HepG2 (cell line): ENCODE measurements around the gene MEA1. TPM values are rescaled to one million over a fixed set of nuclear protein-coding genes. Genes with fewer than 3 reads are reported as not detected.
A peak's percentile ranks its signal among the peaks of the same experiment; 100 is the strongest.

ENCODE experiments used
- ARID2 ChIP-seq: sonication (generic); formaldehyde crosslinking; IDR thresholded peaks from 2 replicates; pipeline ENCODE4 v1.8.1; 2022; ENCODE audit warnings: mild to moderate bottlenecking, missing genetic modification reagents, borderline replicate concordance
- CBX5 ChIP-seq: sonication (generic); formaldehyde crosslinking; IDR thresholded peaks from 2 replicates; pipeline ENCODE4 v1.4.0; 2020; ENCODE audit warnings: missing genetic modification reagents, borderline replicate concordance
- FLYWCH1 ChIP-seq: sonication (generic); formaldehyde crosslinking; IDR thresholded peaks from 2 replicates; pipeline ENCODE4 v1.8.1; 2023; ENCODE audit warnings: mild to moderate bottlenecking, missing genetic modification reagents
- NFE2 ChIP-seq: sonication (generic); formaldehyde crosslinking; IDR thresholded peaks from 2 replicates; pipeline ENCODE4 v1.4.0; 2020; ENCODE audit warnings: missing genetic modification reagents
- NONO ChIP-seq, 2 experiments: fragments of 450-650 bp in 1 of 2; sonication (generic) in 1 of 2; formaldehyde crosslinking in 1 of 2; IDR thresholded peaks in 1 of 2; conservative IDR thresholded peaks in 1 of 2; 2 replicates each; pipeline versions ENCODE4 v1.6.1 to v1.8.0; 2017 to 2022; ENCODE audit warnings: mild to moderate bottlenecking in 1 of 2, missing genetic modification reagents in 1 of 2, moderate library complexity in 1 of 2
- SMAD1 ChIP-seq: sonication (generic); formaldehyde crosslinking; IDR thresholded peaks from 2 replicates; pipeline ENCODE4 v1.4.0; 2020; ENCODE audit warnings: missing genetic modification reagents, low read depth, mild to moderate bottlenecking, borderline replicate concordance
- SPEN ChIP-seq: sonication (generic); formaldehyde crosslinking; IDR thresholded peaks from 2 replicates; pipeline ENCODE4 v1.5.1; 2020; ENCODE audit warnings: low read depth, mild to moderate bottlenecking, missing genetic modification reagents
- TSC22D2 ChIP-seq: sonication (generic); formaldehyde crosslinking; IDR thresholded peaks from 2 replicates; pipeline ENCODE4 v1.5.1; 2020; ENCODE audit warnings: missing genetic modification reagents, mild to moderate bottlenecking, borderline replicate concordance
- WIZ ChIP-seq: sonication (generic); formaldehyde crosslinking; IDR thresholded peaks from 2 replicates; pipeline ENCODE4 v1.5.1; 2020; ENCODE audit warnings: mild to moderate bottlenecking, missing genetic modification reagents
- ZBTB8A ChIP-seq: sonication (generic); formaldehyde crosslinking; IDR thresholded peaks from 2 replicates; pipeline ENCODE4 v1.4.0; 2020; ENCODE audit warnings: mild to moderate bottlenecking, low read depth, missing genetic modification reagents, borderline replicate concordance
- ZNF33A ChIP-seq: sonication (generic); formaldehyde crosslinking; IDR thresholded peaks from 2 replicates; pipeline ENCODE4 v1.5.1; 2020; ENCODE audit warnings: missing genetic modification reagents, mild to moderate bottlenecking, moderate library complexity, borderline replicate concordance
- ZNF563 ChIP-seq: sonication (generic); formaldehyde crosslinking; IDR thresholded peaks from 2 replicates; pipeline ENCODE4 v1.8.0; 2022; ENCODE audit warnings: mild to moderate bottlenecking, moderate library complexity, missing genetic modification reagents
- polyA plus RNA-seq, 8 experiments: library from polyadenylated mRNA; depleted of rRNA in 3 of 8; stranded (reverse) in 7 of 8; unstranded in 1 of 8; fragments of >200 nt; fragmentation: Illumina TruSeq in 4 of 8; extraction: Trizol in 4 of 8; gene quantifications; 2 replicates each; pipeline versions ENCODE4 v1.2.1 to v1.2.3, GENCODE V29; 2011 to 2016; ENCODE audit warnings: low read depth in 4 of 8, missing spikeins in 1 of 8, mixed read lengths in 1 of 8; ENCODE audit not compliant: insufficient read depth in 1 of 8
- total RNA-seq, 5 experiments: library from RNA; depleted of rRNA; stranded (reverse); fragments of >200 nt; fragmentation: Illumina TruSeq; extraction: Trizol; gene quantifications; 2 replicates each; pipeline ENCODE4 v1.2.3, GENCODE V29; 2016; ENCODE audit warnings: low read depth in 1 of 5
- TF ChIP-seq, protein P1 (sequence below): sonication (generic); formaldehyde crosslinking; conservative IDR thresholded peaks from 2 replicates; pipeline ENCODE4 v1.8.1; 2023; ENCODE audit warnings: missing genetic modification reagents
- TF ChIP-seq, protein P2 (sequence below): sonication (generic); formaldehyde crosslinking; IDR thresholded peaks from 2 replicates; pipeline ENCODE4 v1.5.0; 2020; ENCODE audit warnings: mild to moderate bottlenecking, missing genetic modification reagents
- TF ChIP-seq, protein P3 (sequence below): IDR thresholded peaks from 2 replicates; pipeline ENCODE4 v1.6.1; 2016; ENCODE audit warnings: mild to moderate bottlenecking, missing biosample characterization, missing genetic modification reagents
- TF ChIP-seq, protein P4 (sequence below): sonication (generic); formaldehyde crosslinking; IDR thresholded peaks from 2 replicates; pipeline ENCODE4 v1.8.1; 2023; ENCODE audit warnings: mild to moderate bottlenecking, missing genetic modification reagents, borderline replicate concordance
- TF ChIP-seq, protein P5 (sequence below): sonication (generic); formaldehyde crosslinking; IDR thresholded peaks from 2 replicates; pipeline ENCODE4 v1.5.1; 2020; ENCODE audit warnings: mild to moderate bottlenecking, missing genetic modification reagents, borderline replicate concordance

Gene MEA1
- total and polyA plus RNA-seq, 2 of the 13 experiments (the other 11 are each of a cell fraction or from before 2014, with no cell fraction given) = 75.6 to 86.2 TPM

DNA sequence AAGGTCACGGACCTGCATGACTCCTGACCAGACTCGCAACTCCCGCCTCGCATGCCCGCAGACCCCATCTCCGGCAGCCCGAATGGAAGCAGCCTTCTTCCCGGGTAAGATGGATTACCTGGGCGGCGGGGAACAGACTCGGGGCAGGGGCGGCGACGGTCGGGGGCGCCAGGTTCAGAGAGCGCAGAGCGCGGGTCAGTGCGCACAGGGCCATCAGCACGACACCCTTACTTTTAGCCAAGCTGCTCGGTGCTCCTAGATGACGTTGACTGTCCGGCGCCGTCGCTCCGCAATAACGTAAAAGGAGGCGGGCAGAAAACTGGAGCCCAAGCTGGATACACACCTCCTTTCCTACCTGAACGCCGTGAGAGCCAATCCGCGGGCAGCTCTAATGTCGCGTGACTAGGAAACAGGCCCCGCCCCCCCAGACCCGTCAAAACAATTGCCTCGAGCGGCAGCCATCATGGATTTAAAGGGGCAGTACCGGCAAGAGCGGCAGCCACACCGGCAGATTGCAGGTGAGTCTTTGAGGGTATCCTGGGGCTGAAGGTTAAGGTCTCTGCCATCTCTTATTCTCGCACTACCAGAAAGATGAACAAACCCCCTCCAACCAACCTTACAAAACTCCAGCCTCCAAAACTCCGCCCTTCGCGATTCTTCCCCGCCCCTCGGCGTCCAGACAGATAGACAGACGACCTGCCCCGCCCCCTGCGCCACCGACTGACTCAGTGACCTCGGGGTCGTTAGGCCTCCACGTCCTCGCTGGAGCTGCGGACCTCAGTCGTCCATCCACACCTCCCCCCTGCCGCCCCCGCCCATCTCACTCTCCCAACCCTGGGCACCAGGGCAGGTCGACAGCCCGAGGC, 45.7 kb upstream of the MEA1 start, which contains the start of the genes KLC4 and MRPL2 (continued):
- TF ChIP-seq, protein P1, sequence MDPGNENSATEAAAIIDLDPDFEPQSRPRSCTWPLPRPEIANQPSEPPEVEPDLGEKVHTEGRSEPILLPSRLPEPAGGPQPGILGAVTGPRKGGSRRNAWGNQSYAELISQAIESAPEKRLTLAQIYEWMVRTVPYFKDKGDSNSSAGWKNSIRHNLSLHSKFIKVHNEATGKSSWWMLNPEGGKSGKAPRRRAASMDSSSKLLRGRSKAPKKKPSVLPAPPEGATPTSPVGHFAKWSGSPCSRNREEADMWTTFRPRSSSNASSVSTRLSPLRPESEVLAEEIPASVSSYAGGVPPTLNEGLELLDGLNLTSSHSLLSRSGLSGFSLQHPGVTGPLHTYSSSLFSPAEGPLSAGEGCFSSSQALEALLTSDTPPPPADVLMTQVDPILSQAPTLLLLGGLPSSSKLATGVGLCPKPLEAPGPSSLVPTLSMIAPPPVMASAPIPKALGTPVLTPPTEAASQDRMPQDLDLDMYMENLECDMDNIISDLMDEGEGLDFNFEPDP (CRISPR knock-in tag) = no peak
- TF ChIP-seq CBX5 = peak; percentile 58; the same call in 1 of the 2 replicates
- TF ChIP-seq NFE2 (CRISPR knock-in tag) = no peak
- TF ChIP-seq ARID2 (CRISPR knock-in tag) = no peak
- TF ChIP-seq SPEN = peak; percentile 75; the same call in 1 of the 2 replicates
- no peak for TF ChIP-seq NONO (IDR thresholded peaks at IDR 0.05)
- no peak for TF ChIP-seq NONO (CRISPR knock-in tag; conservative IDR thresholded peaks at IDR 0.05)
- TF ChIP-seq ZBTB8A (CRISPR knock-in tag) = no peak
- TF ChIP-seq, protein P2, sequence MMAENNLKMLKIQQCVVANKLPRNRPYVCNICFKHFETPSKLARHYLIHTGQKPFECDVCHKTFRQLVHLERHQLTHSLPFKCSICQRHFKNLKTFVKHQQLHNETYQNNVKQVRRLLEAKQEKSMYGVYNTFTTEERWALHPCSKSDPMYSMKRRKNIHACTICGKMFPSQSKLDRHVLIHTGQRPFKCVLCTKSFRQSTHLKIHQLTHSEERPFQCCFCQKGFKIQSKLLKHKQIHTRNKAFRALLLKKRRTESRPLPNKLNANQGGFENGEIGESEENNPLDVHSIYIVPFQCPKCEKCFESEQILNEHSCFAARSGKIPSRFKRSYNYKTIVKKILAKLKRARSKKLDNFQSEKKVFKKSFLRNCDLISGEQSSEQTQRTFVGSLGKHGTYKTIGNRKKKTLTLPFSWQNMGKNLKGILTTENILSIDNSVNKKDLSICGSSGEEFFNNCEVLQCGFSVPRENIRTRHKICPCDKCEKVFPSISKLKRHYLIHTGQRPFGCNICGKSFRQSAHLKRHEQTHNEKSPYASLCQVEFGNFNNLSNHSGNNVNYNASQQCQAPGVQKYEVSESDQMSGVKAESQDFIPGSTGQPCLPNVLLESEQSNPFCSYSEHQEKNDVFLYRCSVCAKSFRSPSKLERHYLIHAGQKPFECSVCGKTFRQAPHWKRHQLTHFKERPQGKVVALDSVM (CRISPR knock-in tag) = peak; percentile 82; the same call in 1 of the 2 replicates
- TF ChIP-seq FLYWCH1 = no peak
- TF ChIP-seq, protein P3, sequence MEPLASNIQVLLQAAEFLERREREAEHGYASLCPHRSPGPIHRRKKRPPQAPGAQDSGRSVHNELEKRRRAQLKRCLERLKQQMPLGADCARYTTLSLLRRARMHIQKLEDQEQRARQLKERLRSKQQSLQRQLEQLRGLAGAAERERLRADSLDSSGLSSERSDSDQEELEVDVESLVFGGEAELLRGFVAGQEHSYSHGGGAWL (CRISPR knock-in tag) = peak; percentile 45; the same call in 1 of the 2 replicates
- TF ChIP-seq, protein P4, sequence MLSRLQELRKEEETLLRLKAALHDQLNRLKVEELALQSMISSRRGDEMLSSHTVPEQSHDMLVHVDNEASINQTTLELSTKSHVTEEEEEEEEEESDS = no peak
- no peak for TF ChIP-seq ZNF563 (CRISPR knock-in tag)
- 0 out of 2 replicates have a peak, but pooled peaks have one; percentile 34 for TF ChIP-seq TSC22D2 (CRISPR knock-in tag)
- TF ChIP-seq, protein P5, sequence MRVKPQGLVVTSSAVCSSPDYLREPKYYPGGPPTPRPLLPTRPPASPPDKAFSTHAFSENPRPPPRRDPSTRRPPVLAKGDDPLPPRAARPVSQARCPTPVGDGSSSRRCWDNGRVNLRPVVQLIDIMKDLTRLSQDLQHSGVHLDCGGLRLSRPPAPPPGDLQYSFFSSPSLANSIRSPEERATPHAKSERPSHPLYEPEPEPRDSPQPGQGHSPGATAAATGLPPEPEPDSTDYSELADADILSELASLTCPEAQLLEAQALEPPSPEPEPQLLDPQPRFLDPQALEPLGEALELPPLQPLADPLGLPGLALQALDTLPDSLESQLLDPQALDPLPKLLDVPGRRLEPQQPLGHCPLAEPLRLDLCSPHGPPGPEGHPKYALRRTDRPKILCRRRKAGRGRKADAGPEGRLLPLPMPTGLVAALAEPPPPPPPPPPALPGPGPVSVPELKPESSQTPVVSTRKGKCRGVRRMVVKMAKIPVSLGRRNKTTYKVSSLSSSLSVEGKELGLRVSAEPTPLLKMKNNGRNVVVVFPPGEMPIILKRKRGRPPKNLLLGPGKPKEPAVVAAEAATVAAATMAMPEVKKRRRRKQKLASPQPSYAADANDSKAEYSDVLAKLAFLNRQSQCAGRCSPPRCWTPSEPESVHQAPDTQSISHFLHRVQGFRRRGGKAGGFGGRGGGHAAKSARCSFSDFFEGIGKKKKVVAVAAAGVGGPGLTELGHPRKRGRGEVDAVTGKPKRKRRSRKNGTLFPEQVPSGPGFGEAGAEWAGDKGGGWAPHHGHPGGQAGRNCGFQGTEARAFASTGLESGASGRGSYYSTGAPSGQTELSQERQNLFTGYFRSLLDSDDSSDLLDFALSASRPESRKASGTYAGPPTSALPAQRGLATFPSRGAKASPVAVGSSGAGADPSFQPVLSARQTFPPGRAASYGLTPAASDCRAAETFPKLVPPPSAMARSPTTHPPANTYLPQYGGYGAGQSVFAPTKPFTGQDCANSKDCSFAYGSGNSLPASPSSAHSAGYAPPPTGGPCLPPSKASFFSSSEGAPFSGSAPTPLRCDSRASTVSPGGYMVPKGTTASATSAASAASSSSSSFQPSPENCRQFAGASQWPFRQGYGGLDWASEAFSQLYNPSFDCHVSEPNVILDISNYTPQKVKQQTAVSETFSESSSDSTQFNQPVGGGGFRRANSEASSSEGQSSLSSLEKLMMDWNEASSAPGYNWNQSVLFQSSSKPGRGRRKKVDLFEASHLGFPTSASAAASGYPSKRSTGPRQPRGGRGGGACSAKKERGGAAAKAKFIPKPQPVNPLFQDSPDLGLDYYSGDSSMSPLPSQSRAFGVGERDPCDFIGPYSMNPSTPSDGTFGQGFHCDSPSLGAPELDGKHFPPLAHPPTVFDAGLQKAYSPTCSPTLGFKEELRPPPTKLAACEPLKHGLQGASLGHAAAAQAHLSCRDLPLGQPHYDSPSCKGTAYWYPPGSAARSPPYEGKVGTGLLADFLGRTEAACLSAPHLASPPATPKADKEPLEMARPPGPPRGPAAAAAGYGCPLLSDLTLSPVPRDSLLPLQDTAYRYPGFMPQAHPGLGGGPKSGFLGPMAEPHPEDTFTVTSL (CRISPR knock-in tag) = peak; percentile 56; the same call in 1 of the 2 replicates
- no peak for TF ChIP-seq SMAD1
- TF ChIP-seq ZNF33A (CRISPR knock-in tag) = peak; percentile 49; the same call in 1 of the 2 replicates
- 0 out of 2 replicates have a peak, but pooled peaks have one; percentile 54 for TF ChIP-seq WIZ (CRISPR knock-in tag)
